H1 (cell line): ENCODE data around the gene GAS6. TPM values are rescaled to one million over a fixed set of nuclear protein-coding genes. Genes with fewer than 3 reads are reported as not detected.

Experiments
- ASH2L ChIP-seq: fragments of 200-600, 300-600 bp; sonication (generic); IDR thresholded peaks from one replicate; pipeline ENCODE4 v1.7.1; 2017; ENCODE audit warnings: low read length
- CBX5 ChIP-seq: fragments of 300-800, 300-1000 bp; sonication (generic); IDR thresholded peaks from 2 replicates; pipeline ENCODE4 v1.7.1; 2016; ENCODE audit warnings: antibody characterized with exemption, low read length, low read depth
- CREB1 ChIP-seq: IDR thresholded peaks from 2 replicates; pipeline ENCODE4 v1.6.1; 2012; ENCODE audit warnings: inconsistent platforms
- CTBP2 ChIP-seq: IDR thresholded peaks from 2 replicates; pipeline ENCODE4 v1.7.0; 2011; ENCODE audit warnings: borderline replicate concordance, mild to moderate bottlenecking, moderate library complexity, mixed read lengths, low read length; ENCODE audit not compliant: insufficient read depth, insufficient read length
- SIN3A ChIP-seq, 2 experiments: IDR thresholded peaks in 1 of 2; conservative IDR thresholded peaks in 1 of 2; 2 replicates each; pipeline ENCODE4 v1.6.1; 2011 to 2012; ENCODE audit warnings: low read length in 2 of 2, improper control_type of control experiment in 1 of 2, low read depth in 1 of 2, mild to moderate bottlenecking in 1 of 2
- SRF ChIP-seq: IDR thresholded peaks from 2 replicates; pipeline ENCODE4 v1.6.1; 2011; ENCODE audit warnings: mild to moderate bottlenecking, low read depth, low read length, moderate library complexity
- TAF1 ChIP-seq: IDR thresholded peaks from 2 replicates; pipeline ENCODE4 v1.6.1; 2011; ENCODE audit warnings: mild to moderate bottlenecking, low read depth, low read length
- TEAD4 ChIP-seq: IDR thresholded peaks from 2 replicates; pipeline ENCODE4 v1.6.1; 2012; ENCODE audit warnings: low read depth, low read length, inconsistent platforms, mixed read lengths
- polyA plus RNA-seq, 7 experiments: library from polyadenylated mRNA; depleted of rRNA in 3 of 7; stranded (reverse) in 5 of 7; unstranded in 2 of 7; fragments of >200 nt in 5 of 7; fragments of 200-250 nt in 2 of 7; gene quantifications; 1 replicate in 5 of 7; 2 replicates in 1 of 7; 4 replicates in 1 of 7; pipeline versions ENCODE4 v1.2.1 to v1.2.3, GENCODE V29; 2011 to 2013; ENCODE audit warnings: missing spikeins in 2 of 7, mixed read lengths in 2 of 7
- total RNA-seq: library from RNA; stranded (reverse); fragmentation: NEBNext Ultra II Directional; extraction: Animal tissue kit (Norgen Biotek cat#: 25700); gene quantifications from 2 replicates; pipeline ENCODE4 v1.2.1, GENCODE V29; 2021

GAS6 gene
- total and polyA plus RNA-seq, 2 of the 8 experiments (the other 6 are each of a cell fraction or from before 2014, with no cell fraction given): 18.6 to 31.0 TPM

DNA sequence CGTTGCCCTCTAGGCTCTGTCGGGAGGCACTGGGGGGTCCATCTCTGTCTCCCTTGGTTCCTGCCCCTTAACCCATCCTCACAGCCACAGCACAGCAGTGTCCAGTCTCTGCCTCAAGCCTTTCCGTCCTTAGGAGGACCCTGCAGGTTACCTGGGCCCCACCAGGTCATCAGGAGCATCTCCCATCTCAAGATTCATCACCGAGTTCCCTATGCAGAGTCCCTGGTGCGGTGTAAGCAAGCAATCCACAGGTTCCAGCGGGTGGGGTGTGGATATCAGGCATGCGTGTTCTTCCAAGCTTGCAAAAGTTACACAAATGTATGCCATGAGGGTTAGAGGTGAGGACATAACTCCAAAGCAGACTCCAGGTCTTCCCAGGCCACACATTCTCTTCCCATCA lies 20.9 kb upstream of the GAS6 start (continued):
- no peak for TF ChIP-seq SIN3A (conservative IDR thresholded peaks at IDR 0.05 in 1 of 2, IDR thresholded peaks at IDR 0.05 in 1 of 2; ENCODE audit: low read depth in 1 of 2, low read length in 2 of 2)
- no peak for TF ChIP-seq TEAD4
- no peak for TF ChIP-seq SRF
- no peak for TF ChIP-seq ASH2L
- no peak for TF ChIP-seq CTBP2
- TF ChIP-seq TAF1: no peak
- no peak for TF ChIP-seq CBX5
- no peak for TF ChIP-seq CREB1
